Lower lobe of right lung (tissue), 2 donors: Measurements from ENCODE around the gene FOXP1. TPM values are rescaled to one million over a fixed set of nuclear protein-coding genes. Genes with fewer than 3 reads are reported as not detected.

Source experiments
- ATAC-seq, 2 donors: fragments of 200-7000 bp; cut with Tn5 transposase; one replicate each; pipeline ENCODE4 v1.9.1; 2020 to 2022; ENCODE audit warnings: mild to moderate bottlenecking in 2 of 2, moderate library complexity in 2 of 2
- DNase-seq: peaks from one replicate; pipeline ENCODE4 v3.0.0-alpha.2; 2020
- H3K27ac ChIP-seq: fragments of 200-600 bp; one replicate; pipeline ENCODE4 v1.8.0; 2022
- H3K27me3 ChIP-seq: fragments of 200-600 bp; one replicate; pipeline ENCODE4 v1.8.0; 2022; ENCODE audit warnings: low read depth
- H3K36me3 ChIP-seq: fragments of 200-600 bp; one replicate; pipeline ENCODE4 v1.8.0; 2022; ENCODE audit warnings: mild to moderate bottlenecking
- H3K4me1 ChIP-seq: fragments of 200-600 bp; one replicate; pipeline ENCODE4 v1.8.0; 2022
- H3K4me3 ChIP-seq: fragments of 200-600 bp; one replicate; pipeline ENCODE4 v1.8.0; 2022; ENCODE audit warnings: mild to moderate bottlenecking
- H3K9me3 ChIP-seq: fragments of 200-600 bp; one replicate; pipeline ENCODE4 v1.8.0; 2022
- intact Hi-C: fragments of 100-400 bp; cut with DNase I; formaldehyde crosslinking; loops from one replicate; pipeline ENCODE4 v1.11.0; 2022
- total RNA-seq: library from RNA; stranded (reverse); fragmentation: NEBNext Ultra II Directional; extraction: Animal tissue kit (Norgen Biotek cat#: 25700); gene quantifications from one replicate; pipeline ENCODE4 v1.2.1, GENCODE V29; 2021
- TF ChIP-seq, protein P1 (sequence below): fragments of 200-600 bp; IDR thresholded peaks from one replicate; pipeline ENCODE4 v1.8.0; 2022; ENCODE audit warnings: antibody characterized with exemption, mild to moderate bottlenecking
- donor health status: DM: no; HTN: yes; CAD: no; lungs with severe emphysema.

The FOXP1 gene
- total RNA-seq, 1 donor from 2014 or later = 138 TPM

DNA sequence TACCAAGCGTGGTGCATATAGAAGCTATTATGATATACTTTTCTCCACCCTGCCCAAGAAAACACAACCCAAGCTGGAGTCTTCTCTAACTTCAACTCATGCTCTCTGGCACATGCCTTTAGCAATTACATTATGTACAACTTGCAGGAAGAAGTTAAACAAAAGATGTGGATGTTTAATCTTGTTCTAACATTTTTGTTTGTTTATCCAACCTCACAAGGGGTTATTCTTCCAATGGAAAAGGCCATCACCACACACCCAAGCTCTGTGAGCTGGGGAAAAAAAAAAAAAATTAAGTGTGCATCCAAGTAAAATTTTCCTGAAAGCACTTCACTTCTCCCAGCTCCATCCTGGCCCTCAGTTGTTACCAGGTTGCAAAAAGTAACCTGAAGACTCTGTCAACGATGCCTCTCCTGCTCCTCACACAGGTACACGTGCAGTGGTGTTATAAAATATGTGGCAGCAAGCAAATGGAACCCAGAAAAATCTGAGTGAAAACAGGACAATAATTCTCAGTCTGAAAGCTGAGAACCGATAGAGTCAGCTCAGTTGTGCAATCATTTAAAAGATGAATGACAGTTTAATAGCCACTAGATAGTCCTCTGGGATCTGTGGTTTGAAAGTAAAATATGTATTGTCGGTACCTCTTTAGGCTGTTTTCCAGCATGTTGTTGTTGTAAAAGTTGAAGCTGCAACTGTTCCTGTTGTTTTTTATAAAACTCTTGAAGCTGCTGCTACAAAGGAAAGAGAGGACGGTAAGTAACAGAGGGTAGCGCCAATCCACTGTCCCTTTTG, 531.4 kb downstream of the FOXP1 start:
- no peaks in the 10 kb centered on the region for H3K27me3 ChIP-seq
- ATAC-seq (no peak), DNase-seq (no peak)
- TF ChIP-seq, protein P1, sequence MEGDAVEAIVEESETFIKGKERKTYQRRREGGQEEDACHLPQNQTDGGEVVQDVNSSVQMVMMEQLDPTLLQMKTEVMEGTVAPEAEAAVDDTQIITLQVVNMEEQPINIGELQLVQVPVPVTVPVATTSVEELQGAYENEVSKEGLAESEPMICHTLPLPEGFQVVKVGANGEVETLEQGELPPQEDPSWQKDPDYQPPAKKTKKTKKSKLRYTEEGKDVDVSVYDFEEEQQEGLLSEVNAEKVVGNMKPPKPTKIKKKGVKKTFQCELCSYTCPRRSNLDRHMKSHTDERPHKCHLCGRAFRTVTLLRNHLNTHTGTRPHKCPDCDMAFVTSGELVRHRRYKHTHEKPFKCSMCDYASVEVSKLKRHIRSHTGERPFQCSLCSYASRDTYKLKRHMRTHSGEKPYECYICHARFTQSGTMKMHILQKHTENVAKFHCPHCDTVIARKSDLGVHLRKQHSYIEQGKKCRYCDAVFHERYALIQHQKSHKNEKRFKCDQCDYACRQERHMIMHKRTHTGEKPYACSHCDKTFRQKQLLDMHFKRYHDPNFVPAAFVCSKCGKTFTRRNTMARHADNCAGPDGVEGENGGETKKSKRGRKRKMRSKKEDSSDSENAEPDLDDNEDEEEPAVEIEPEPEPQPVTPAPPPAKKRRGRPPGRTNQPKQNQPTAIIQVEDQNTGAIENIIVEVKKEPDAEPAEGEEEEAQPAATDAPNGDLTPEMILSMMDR = no peak
- H3K4me1 ChIP-seq = peaks cover 90% of the 10 kb centered on the region
- H3K36me3 ChIP-seq = peaks cover 41% of the 10 kb centered on the region
- no peak overlapping the region for H3K27ac ChIP-seq
- intact Hi-C loops = no loop called here
- no peak overlapping the region for H3K4me3 ChIP-seq
- H3K9me3 ChIP-seq = no peaks in the 10 kb centered on the region

DNA sequence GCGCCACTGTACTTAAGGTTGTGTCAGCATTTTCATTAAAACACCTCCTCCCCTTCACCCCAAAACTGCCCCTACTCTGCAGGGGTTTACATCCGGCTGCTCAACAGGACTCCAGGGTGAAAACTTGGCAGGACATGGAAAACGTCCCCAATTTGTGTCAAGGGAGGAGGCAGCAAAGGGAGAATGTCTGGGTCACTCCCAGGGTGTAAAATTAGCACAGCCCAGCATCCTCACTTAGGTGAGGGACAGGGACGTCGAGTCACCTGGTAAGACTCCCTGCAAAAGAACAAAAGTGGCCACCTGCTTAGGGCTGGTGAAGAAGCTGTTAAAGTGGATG, 532.3 kb downstream of the FOXP1 start:
- Histone ChIP-seq H3K4me3 (no peak overlapping the region), H3K27ac (no peak overlapping the region), H3K9me3 (no peaks in the 10 kb centered on the region), H3K4me1 (peaks cover 83% of the 10 kb centered on the region), H3K36me3 (peaks cover 50% of the 10 kb centered on the region), H3K27me3 (no peaks in the 10 kb centered on the region)
- ATAC-seq = no peak
- no peak for DNase-seq
- intact Hi-C loops = no loop called here
- TF ChIP-seq, protein P1 = no peak

DNA sequence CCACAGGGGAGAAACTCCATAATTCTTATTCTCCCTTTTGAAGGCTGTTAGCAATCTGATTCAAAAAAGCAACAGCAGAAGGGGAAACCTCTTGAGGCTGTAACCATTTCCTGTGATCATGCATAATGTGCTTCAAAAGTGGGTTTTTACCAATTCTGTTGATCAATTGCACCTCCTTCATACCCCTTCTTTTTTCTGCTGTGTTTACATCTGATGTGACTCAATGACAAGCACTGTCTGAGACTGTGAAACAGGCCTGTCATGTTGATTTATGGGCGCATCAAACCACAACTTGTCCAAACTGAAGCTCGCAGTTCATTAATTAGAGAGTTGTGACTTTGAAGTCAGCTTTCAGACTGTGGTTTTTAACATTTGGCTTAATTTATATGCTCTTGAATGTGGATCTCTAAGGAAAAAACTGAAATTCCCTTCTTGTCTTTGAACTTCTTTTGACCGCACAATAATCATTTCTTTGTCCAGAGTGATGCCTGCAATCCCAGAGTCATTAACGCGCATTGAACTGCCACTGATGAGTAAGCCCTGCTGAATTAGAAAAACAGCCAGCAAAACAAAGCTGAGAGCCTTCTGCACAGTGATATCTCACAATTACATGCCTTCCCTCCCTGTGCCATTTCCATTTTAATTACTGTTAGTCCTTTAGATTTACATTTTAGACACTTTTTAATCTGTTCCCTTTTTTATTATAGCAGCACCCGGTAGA, 532.8 kb downstream of the FOXP1 start:
- TF ChIP-seq, protein P1 = no peak
- intact Hi-C loops = no loop called here
- Histone ChIP-seq H3K36me3 (peaks cover 55% of the 10 kb centered on the region), H3K4me1 (peaks cover 83% of the 10 kb centered on the region), H3K9me3 (no peaks in the 10 kb centered on the region), H3K27me3 (no peaks in the 10 kb centered on the region), H3K4me3 (no peak overlapping the region), H3K27ac (peak overlapping the region; percentile 50)
- ATAC-seq (peak in 1 of 2 donors; percentile 33), DNase-seq (no peak)

DNA sequence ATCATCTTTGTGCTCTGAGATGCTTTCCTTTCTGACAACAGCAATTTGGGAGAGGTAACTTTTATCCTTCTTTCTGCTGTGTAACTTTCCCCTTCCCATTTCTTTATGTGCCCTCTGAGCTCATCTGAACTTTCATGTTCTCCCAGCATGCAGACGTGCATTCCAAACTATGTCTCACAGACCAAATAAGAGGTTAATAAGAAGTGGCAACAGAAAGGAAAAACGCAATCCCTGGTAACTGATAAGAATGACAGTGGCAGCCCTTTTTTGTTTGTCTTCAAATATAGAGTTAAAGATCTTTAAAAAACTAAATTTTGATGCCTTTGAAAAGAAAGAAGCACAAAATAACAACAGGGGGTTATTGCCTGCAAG, 533.4 kb downstream of the FOXP1 start:
- H3K27ac ChIP-seq = peak overlapping the region; percentile 50
- no peak overlapping the region for H3K4me3 ChIP-seq
- TF ChIP-seq, protein P1 = no peak
- DNase-seq (no peak), ATAC-seq (no peak)
- H3K9me3 ChIP-seq = no peaks in the 10 kb centered on the region
- H3K36me3 ChIP-seq = peaks cover 61% of the 10 kb centered on the region
- H3K4me1 ChIP-seq = peaks cover 82% of the 10 kb centered on the region
- no peaks in the 10 kb centered on the region for H3K27me3 ChIP-seq
- intact Hi-C loops = no loop called here

DNA sequence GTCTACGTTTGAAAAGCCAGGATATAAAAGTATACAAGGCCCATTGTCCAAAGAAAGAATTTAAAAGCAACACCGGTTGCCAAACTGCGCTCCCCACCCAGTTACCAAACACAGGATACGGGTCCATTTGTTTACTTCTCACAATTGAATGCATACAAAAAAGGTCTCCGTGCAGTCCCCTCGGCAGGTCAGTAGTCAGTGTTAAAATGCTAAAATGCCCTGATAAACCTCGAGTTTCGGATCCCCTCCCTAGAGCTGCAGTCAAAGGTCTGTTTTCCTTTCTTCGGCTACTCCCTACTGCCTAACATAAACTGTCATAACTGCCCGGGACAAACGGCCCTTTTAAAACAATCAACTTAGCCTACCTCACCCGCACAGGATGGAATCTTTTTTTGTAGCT, 534.6 kb downstream of the FOXP1 start:
- H3K36me3 ChIP-seq = peaks cover 71% of the 10 kb centered on the region
- peak overlapping the region; percentile 50 for H3K27ac ChIP-seq
- ATAC-seq = peak in 1 of 2 donors; percentile 25

More for the DNA sequence above, 534.6 kb downstream of the FOXP1 start:
- Histone ChIP-seq H3K4me1 (peaks cover 70% of the 10 kb centered on the region), H3K4me3 (no peak overlapping the region), H3K27me3 (no peaks in the 10 kb centered on the region), H3K9me3 (no peaks in the 10 kb centered on the region)
- TF ChIP-seq, protein P1 = no peak
- intact Hi-C loops = no loop called here
- no peak for DNase-seq
